ENCODE measurements around the gene RASL10A. TPM values are rescaled to one million over a fixed set of nuclear protein-coding genes. Genes with fewer than 3 reads are reported as not detected.

Gene RASL10A
- total and polyA plus RNA-seq, 10 donors, result 0.54 to 6.1 (median 2.3) TPM

DNA sequence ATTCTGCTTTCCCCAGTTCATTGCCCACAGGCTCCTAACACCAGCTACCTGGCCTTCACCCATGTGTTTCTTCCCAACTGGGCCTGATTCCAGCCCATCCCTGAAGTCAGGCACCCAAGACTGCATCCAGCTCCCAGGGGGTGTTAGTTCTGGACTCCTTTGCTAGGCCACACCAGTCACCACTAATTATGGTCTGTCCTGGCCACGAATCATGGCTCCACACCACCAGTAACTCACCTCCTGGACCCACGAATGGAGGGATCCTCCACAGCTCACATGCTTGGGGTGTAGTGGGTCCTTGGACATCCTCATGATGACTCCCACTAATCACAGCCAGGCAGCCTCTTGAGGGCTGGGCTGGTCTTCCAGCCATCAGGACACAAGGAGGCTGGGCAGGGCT, 3.6 kb upstream of the RASL10A start:
- WGBS, 5 donors, result 84 to 92% (median 90%) methylated on average over 2 of the region's 2 CpGs
- Histone ChIP-seq H3K36me3 (no peaks in the 10 kb centered on the region), H3K9me3 (no peaks in the 10 kb centered on the region), H3K4me3 (no peak overlapping the region), H3K4me1 (peaks cover 9 to 23% (median 20%) of the 10 kb centered on the region in 6 donors), H3K27ac (no peak overlapping the region), H3K27me3 (replicated peaks in 1 of 7) (peaks cover 0 to 30% (median 25%) of the 10 kb centered on the region in 7 donors)
- TF ChIP-seq POLR2A (IDR thresholded peaks at IDR 0.05), result no peak
- no peak for TF ChIP-seq POLR2AphosphoS5 (IDR thresholded peaks at IDR 0.05)
- TF ChIP-seq, protein P1, sequence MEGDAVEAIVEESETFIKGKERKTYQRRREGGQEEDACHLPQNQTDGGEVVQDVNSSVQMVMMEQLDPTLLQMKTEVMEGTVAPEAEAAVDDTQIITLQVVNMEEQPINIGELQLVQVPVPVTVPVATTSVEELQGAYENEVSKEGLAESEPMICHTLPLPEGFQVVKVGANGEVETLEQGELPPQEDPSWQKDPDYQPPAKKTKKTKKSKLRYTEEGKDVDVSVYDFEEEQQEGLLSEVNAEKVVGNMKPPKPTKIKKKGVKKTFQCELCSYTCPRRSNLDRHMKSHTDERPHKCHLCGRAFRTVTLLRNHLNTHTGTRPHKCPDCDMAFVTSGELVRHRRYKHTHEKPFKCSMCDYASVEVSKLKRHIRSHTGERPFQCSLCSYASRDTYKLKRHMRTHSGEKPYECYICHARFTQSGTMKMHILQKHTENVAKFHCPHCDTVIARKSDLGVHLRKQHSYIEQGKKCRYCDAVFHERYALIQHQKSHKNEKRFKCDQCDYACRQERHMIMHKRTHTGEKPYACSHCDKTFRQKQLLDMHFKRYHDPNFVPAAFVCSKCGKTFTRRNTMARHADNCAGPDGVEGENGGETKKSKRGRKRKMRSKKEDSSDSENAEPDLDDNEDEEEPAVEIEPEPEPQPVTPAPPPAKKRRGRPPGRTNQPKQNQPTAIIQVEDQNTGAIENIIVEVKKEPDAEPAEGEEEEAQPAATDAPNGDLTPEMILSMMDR (IDR thresholded peaks at IDR 0.05 in 8 of 11, conservative IDR thresholded peaks at IDR 0.05 in 3 of 11), result no peak
- no peak for DNase-seq
- intact Hi-C loops (cut with DNase I; ENCODE audit: low total_unique reads), result no loop called here

- no peak overlapping the region for H3K4me3 ChIP-seq
- no peaks in the 10 kb centered on the region for H3K9me3 ChIP-seq
- intact Hi-C loops (cut with DNase I; ENCODE audit: low total_unique reads), result no loop called here
- WGBS, 5 donors, result 90 to 95% (median 94%) methylated on average over 18 of the region's 18 CpGs
- H3K4me1 ChIP-seq, result peaks cover 9 to 34% (median 31%) of the 10 kb centered on the region in 6 donors
- no peak for DNase-seq
- peaks cover 0 to 41% (median 36%) of the 10 kb centered on the region in 7 donors for H3K27me3 ChIP-seq (replicated peaks in 1 of 7)
- no peaks in the 10 kb centered on the region for H3K36me3 ChIP-seq
- no peak overlapping the region for H3K27ac ChIP-seq
- no peak for TF ChIP-seq POLR2A (IDR thresholded peaks at IDR 0.05)
Measured at GRCh38 chr22:29317827-29318454, 2.4 kb upstream of the RASL10A start.

GRCh38 chr22:29316141-29316828, 788 bp upstream of the RASL10A start:
- WGBS, 5 donors, result 46 to 54% (median 53%) methylated on average over 15 to 18 of the region's 18 CpGs
- Histone ChIP-seq H3K4me1 (peaks cover 9 to 50% (median 38%) of the 10 kb centered on the region in 6 donors), H3K4me3 (peak overlapping the region in 1 of 8 donors; percentile 67), H3K36me3 (peaks cover 0 to 10% (median 0%) of the 10 kb centered on the region in 6 donors), H3K27me3 (replicated peaks in 1 of 7) (peaks cover 0 to 57% (median 50%) of the 10 kb centered on the region in 7 donors), H3K9me3 (no peaks in the 10 kb centered on the region), H3K27ac (no peak overlapping the region)
- DNase-seq, result peak; percentile 60
- TF ChIP-seq POLR2AphosphoS5 (IDR thresholded peaks at IDR 0.05), result no peak
- TF ChIP-seq, protein P1 (IDR thresholded peaks at IDR 0.05 in 8 of 11, conservative IDR thresholded peaks at IDR 0.05 in 3 of 11), result no peak
- intact Hi-C loops (cut with DNase I; ENCODE audit: low total_unique reads), result no loop called here

DNA sequence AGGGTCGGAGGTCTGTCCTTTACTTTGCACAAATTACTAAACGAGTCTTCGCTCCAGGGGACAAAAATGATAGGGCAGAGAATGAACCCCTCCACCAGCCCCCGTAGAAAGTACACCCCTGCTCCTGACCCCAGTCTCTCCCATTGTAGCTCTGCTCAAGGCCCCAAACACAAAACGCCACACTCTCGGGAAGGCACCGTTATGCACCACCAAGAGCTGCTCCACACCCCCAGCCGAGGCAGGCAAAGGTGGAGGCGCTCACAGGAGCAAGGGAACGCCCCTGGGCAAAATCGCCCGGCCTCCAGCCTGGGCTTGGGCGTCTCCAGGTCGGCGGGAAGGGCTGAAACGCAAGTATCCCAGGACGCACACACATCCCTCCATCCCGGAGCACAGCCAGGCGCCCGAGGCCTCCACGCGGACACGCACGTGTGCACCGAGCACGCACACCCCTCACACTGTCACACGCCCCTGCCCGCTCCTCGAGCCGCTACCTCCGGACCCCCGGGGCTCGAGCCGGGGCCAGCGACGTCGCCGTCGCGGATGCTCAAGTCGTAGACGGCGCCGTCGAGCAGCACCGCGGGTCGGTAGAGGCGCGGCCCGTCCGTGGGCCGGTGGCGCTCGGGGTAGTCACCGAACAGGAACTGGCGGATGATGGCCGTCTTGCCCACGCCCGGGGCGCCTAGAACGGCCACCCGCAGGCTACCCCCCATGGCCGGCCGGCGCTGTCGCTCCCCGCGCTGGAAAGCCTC, 786 bp downstream of the RASL10A start:
- DNase-seq, result peak; percentile 69
- H3K4me1 ChIP-seq, result peaks cover 18 to 66% (median 53%) of the 10 kb centered on the region in 6 donors
- peak overlapping the region in 7 of 8 donors; percentile 22 to 67 (median 34) for H3K4me3 ChIP-seq

More for the DNA sequence above, 786 bp downstream of the RASL10A start:
- H3K27me3 ChIP-seq (replicated peaks in 1 of 7), result peaks cover 0 to 68% (median 50%) of the 10 kb centered on the region in 7 donors
- TF ChIP-seq, protein P1 (IDR thresholded peaks at IDR 0.05 in 8 of 11, conservative IDR thresholded peaks at IDR 0.05 in 3 of 11), result no peak
- peak in 2 of 3 donors; percentile 9 to 42 for TF ChIP-seq POLR2AphosphoS5 (IDR thresholded peaks at IDR 0.05)
- no peaks in the 10 kb centered on the region for H3K9me3 ChIP-seq
- no peak overlapping the region for H3K27ac ChIP-seq
- intact Hi-C loops (cut with DNase I; ENCODE audit: low total_unique reads), result no loop called here
- peaks cover 0 to 10% (median 0%) of the 10 kb centered on the region in 6 donors for H3K36me3 ChIP-seq
- 4% methylated on average over 28 to 69 of the region's 69 CpGs for WGBS, 5 donors

Measured in spleen (tissue), 11 donors.